H1 (cell line): Measurements from ENCODE around the gene CTH. TPM values are rescaled to one million over a fixed set of nuclear protein-coding genes. Genes with fewer than 3 reads are reported as not detected.

Experiments
- CHD7 ChIP-seq: fragments of 300-600 bp; sonication (generic); IDR thresholded peaks from 2 replicates; pipeline ENCODE4 v1.7.1; 2012; ENCODE audit warnings: low read length, moderate library complexity, mild to moderate bottlenecking, inconsistent platforms; ENCODE audit not compliant: insufficient replicate concordance
- JUN ChIP-seq: IDR thresholded peaks from 2 replicates; pipeline ENCODE4 v1.6.1; 2011; ENCODE audit warnings: low read depth, mild to moderate bottlenecking, improper control_type of control experiment, low read length
- KDM4A ChIP-seq: IDR thresholded peaks from one replicate; pipeline ENCODE4 v1.7.1; 2012; ENCODE audit warnings: low read depth, mild to moderate bottlenecking, moderate library complexity, low read length, inconsistent platforms; ENCODE audit not compliant: severe bottlenecking
- POU5F1 ChIP-seq: IDR thresholded peaks from 2 replicates; pipeline ENCODE4 v1.6.1; 2011; ENCODE audit warnings: low read depth, mild to moderate bottlenecking, low read length, moderate library complexity
- RAD21 ChIP-seq, 2 experiments: IDR thresholded peaks in 1 of 2; conservative IDR thresholded peaks in 1 of 2; 2 replicates each; pipeline ENCODE4 v1.6.1; 2011; ENCODE audit warnings: low read depth in 2 of 2, low read length in 2 of 2, improper control_type of control experiment in 1 of 2, inconsistent platforms in 1 of 2, mild to moderate bottlenecking in 1 of 2, moderate library complexity in 1 of 2
- SAP30 ChIP-seq: fragments of 300-600 bp; sonication (generic); IDR thresholded peaks from 2 replicates; pipeline ENCODE4 v1.7.1; 2012; ENCODE audit warnings: low read length, moderate library complexity, mild to moderate bottlenecking, inconsistent platforms; ENCODE audit not compliant: insufficient read depth, insufficient replicate concordance
- SIX5 ChIP-seq: IDR thresholded peaks from 2 replicates; pipeline ENCODE4 v1.6.1; 2011; ENCODE audit warnings: mild to moderate bottlenecking, low read depth, low read length
- SP2 ChIP-seq: IDR thresholded peaks from 2 replicates; pipeline ENCODE4 v1.6.1; 2012; ENCODE audit warnings: mild to moderate bottlenecking, low read length, inconsistent platforms
- TBP ChIP-seq: IDR thresholded peaks from 2 replicates; pipeline ENCODE4 v1.6.1; 2011; ENCODE audit warnings: low read depth, low read length, improper control_type of control experiment
- YY1 ChIP-seq: IDR thresholded peaks from 2 replicates; pipeline ENCODE4 v1.6.1; 2011; ENCODE audit warnings: low read depth, mild to moderate bottlenecking, low read length
- polyA plus RNA-seq, 7 experiments: library from polyadenylated mRNA; depleted of rRNA in 3 of 7; stranded (reverse) in 5 of 7; unstranded in 2 of 7; fragments of >200 nt in 5 of 7; fragments of 200-250 nt in 2 of 7; gene quantifications; 1 replicate in 5 of 7; 2 replicates in 1 of 7; 4 replicates in 1 of 7; pipeline versions ENCODE4 v1.2.1 to v1.2.3, GENCODE V29; 2011 to 2013; ENCODE audit warnings: missing spikeins in 2 of 7, mixed read lengths in 2 of 7
- total RNA-seq: library from RNA; stranded (reverse); fragmentation: NEBNext Ultra II Directional; extraction: Animal tissue kit (Norgen Biotek cat#: 25700); gene quantifications from 2 replicates; pipeline ENCODE4 v1.2.1, GENCODE V29; 2021

Gene CTH
- total and polyA plus RNA-seq, 2 of the 8 experiments (the other 6 are each of a cell fraction or from before 2014, with no cell fraction given), result 31.7 to 33.2 TPM

GRCh38 chr1:70486676-70487458 is 75.8 kb downstream of the CTH start (continued):
- TF ChIP-seq CHD7, result no peak
- TF ChIP-seq POU5F1, result no peak
- no peak for TF ChIP-seq JUN
- TF ChIP-seq SAP30, result no peak
- no peak for TF ChIP-seq YY1
- TF ChIP-seq SP2, result no peak
- TF ChIP-seq SIX5, result no peak
- TF ChIP-seq RAD21 (IDR thresholded peaks at IDR 0.05 in 1 of 2, conservative IDR thresholded peaks at IDR 0.05 in 1 of 2; ENCODE audit: low read depth in 2 of 2, low read length in 2 of 2), result no peak
- no peak for TF ChIP-seq TBP
- TF ChIP-seq KDM4A, result no peak
